ENCODE data around the gene DNM2. TPM values are rescaled to one million over a fixed set of nuclear protein-coding genes. Genes with fewer than 3 reads are reported as not detected.

Gene DNM2
- total and polyA plus RNA-seq, 8 donors: 77.8 to 541 (median 277) TPM

GRCh38 chr19:10680545-10681135 lies 37.2 kb upstream of the DNM2 start:
- Histone ChIP-seq H3K9me3 (no peaks in the 10 kb centered on the region), H3K4me3 (no peak overlapping the region), H3K36me3 (peaks cover 89 to 100% (median 98%) of the 10 kb centered on the region in 4 donors), H3K4me1 (peaks cover 0 to 12% (median 5%) of the 10 kb centered on the region in 4 donors), H3K27ac (no peak overlapping the region), H3K27me3 (no peaks in the 10 kb centered on the region)
- WGBS, 5 donors: 90 to 95% (median 93%) methylated on average over 10 to 15 of the region's 15 CpGs
- intact Hi-C loops (cut with DNase I; ENCODE audit: low total_unique reads): no loop called here
- DNase-seq: no peak
- TF ChIP-seq, protein P1, sequence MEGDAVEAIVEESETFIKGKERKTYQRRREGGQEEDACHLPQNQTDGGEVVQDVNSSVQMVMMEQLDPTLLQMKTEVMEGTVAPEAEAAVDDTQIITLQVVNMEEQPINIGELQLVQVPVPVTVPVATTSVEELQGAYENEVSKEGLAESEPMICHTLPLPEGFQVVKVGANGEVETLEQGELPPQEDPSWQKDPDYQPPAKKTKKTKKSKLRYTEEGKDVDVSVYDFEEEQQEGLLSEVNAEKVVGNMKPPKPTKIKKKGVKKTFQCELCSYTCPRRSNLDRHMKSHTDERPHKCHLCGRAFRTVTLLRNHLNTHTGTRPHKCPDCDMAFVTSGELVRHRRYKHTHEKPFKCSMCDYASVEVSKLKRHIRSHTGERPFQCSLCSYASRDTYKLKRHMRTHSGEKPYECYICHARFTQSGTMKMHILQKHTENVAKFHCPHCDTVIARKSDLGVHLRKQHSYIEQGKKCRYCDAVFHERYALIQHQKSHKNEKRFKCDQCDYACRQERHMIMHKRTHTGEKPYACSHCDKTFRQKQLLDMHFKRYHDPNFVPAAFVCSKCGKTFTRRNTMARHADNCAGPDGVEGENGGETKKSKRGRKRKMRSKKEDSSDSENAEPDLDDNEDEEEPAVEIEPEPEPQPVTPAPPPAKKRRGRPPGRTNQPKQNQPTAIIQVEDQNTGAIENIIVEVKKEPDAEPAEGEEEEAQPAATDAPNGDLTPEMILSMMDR (IDR thresholded peaks at IDR 0.05): no peak
- TF ChIP-seq POLR2A (IDR thresholded peaks at IDR 0.05) (no peak), EP300 (IDR thresholded peaks at IDR 0.05) (no peak), POLR2AphosphoS5 (IDR thresholded peaks at IDR 0.05) (no peak)

DNA sequence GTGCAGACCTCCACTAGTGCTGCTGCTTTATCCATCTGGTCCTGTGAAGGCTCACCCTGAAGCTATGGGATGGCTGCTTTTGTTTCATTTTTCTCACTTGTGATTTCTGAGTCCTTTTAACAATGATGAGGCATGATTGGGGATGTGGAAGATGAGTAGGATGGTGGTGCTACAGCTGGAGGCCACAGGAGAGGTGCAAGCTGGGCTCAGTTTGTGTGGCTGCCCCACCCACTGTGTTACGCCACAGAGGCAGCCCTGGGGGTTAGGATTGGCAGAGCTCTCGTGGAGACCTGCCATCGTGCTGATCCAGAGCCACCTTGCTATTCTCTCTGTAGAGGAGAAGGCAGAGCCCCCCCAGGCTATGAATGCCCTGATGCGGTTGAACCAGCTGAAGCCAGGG lies 36.2 kb upstream of the DNM2 start:
- WGBS, 5 donors: 84 to 96% (median 93%) methylated on average over 3 to 4 of the region's 4 CpGs
- no peak for DNase-seq

GRCh38 chr19:10682397-10683063 lies 35.3 kb upstream of the DNM2 start:
- H3K9me3 ChIP-seq: no peaks in the 10 kb centered on the region
- DNase-seq: no peak
- H3K36me3 ChIP-seq: peaks cover 97 to 100% (median 99%) of the 10 kb centered on the region in 4 donors
- no peak overlapping the region for H3K4me3 ChIP-seq
- TF ChIP-seq, protein P1 (IDR thresholded peaks at IDR 0.05): no peak
- TF ChIP-seq POLR2A (IDR thresholded peaks at IDR 0.05) (no peak), EP300 (IDR thresholded peaks at IDR 0.05) (no peak), POLR2AphosphoS5 (IDR thresholded peaks at IDR 0.05) (no peak)
- intact Hi-C loops (cut with DNase I; ENCODE audit: low total_unique reads): no loop called here
- H3K27me3 ChIP-seq: no peaks in the 10 kb centered on the region
- H3K27ac ChIP-seq: no peak overlapping the region
- H3K4me1 ChIP-seq: peaks cover 0 to 9% (median 3%) of the 10 kb centered on the region in 4 donors
- WGBS, 5 donors: 89 to 94% (median 92%) methylated on average over 12 to 15 of the region's 15 CpGs

More for the DNA sequence above, 36.2 kb upstream of the DNM2 start:
- Histone ChIP-seq H3K4me1 (peaks cover 0 to 12% (median 5%) of the 10 kb centered on the region in 4 donors), H3K4me3 (no peak overlapping the region), H3K27me3 (no peaks in the 10 kb centered on the region), H3K9me3 (no peaks in the 10 kb centered on the region), H3K36me3 (peaks cover 97 to 100% (median 99%) of the 10 kb centered on the region in 4 donors), H3K27ac (no peak overlapping the region)
- intact Hi-C loops (cut with DNase I; ENCODE audit: low total_unique reads): no loop called here
- TF ChIP-seq POLR2AphosphoS5 (IDR thresholded peaks at IDR 0.05): no peak
- TF ChIP-seq, protein P1 (IDR thresholded peaks at IDR 0.05): no peak
- TF ChIP-seq POLR2A (IDR thresholded peaks at IDR 0.05): no peak
- no peak for TF ChIP-seq EP300 (IDR thresholded peaks at IDR 0.05)

DNA sequence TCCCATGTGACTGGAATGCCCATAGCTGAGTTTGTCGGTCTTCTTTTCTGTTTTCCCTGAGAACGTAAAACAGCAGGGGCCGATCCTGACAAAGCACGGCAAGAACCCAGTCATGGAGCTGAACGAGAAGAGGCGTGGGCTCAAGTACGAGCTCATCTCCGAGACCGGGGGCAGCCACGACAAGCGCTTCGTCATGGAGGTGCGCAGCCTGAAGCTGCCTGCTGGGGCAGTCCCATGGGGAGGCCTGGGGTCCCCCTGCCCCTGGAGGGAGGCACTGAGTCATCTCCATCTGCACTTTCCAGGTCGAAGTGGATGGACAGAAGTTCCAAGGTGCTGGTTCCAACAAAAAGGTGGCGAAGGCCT lies 34.8 kb upstream of the DNM2 start:
- TF ChIP-seq POLR2AphosphoS5 (IDR thresholded peaks at IDR 0.05) (no peak), EP300 (IDR thresholded peaks at IDR 0.05) (no peak), POLR2A (IDR thresholded peaks at IDR 0.05) (no peak)
- TF ChIP-seq, protein P1 (IDR thresholded peaks at IDR 0.05): no peak
- DNase-seq: no peak
- no peak overlapping the region for H3K27ac ChIP-seq
- intact Hi-C loops (cut with DNase I; ENCODE audit: low total_unique reads): no loop called here
- 85 to 95% (median 92%) methylated on average over 15 of the region's 15 CpGs for WGBS, 5 donors
- H3K4me1 ChIP-seq: peaks cover 0 to 4% (median under 1%) of the 10 kb centered on the region in 4 donors
- no peaks in the 10 kb centered on the region for H3K9me3 ChIP-seq
- no peak overlapping the region for H3K4me3 ChIP-seq
- H3K36me3 ChIP-seq: peaks cover 97 to 100% (median 99%) of the 10 kb centered on the region in 4 donors
- no peaks in the 10 kb centered on the region for H3K27me3 ChIP-seq
